Measurements from ENCODE around the gene SLC2A4. TPM values are rescaled to one million over a fixed set of nuclear protein-coding genes. Genes with fewer than 3 reads are reported as not detected.

SLC2A4 gene
- total RNA-seq, 1 donor from 2014 or later: 0.34 TPM

DNA sequence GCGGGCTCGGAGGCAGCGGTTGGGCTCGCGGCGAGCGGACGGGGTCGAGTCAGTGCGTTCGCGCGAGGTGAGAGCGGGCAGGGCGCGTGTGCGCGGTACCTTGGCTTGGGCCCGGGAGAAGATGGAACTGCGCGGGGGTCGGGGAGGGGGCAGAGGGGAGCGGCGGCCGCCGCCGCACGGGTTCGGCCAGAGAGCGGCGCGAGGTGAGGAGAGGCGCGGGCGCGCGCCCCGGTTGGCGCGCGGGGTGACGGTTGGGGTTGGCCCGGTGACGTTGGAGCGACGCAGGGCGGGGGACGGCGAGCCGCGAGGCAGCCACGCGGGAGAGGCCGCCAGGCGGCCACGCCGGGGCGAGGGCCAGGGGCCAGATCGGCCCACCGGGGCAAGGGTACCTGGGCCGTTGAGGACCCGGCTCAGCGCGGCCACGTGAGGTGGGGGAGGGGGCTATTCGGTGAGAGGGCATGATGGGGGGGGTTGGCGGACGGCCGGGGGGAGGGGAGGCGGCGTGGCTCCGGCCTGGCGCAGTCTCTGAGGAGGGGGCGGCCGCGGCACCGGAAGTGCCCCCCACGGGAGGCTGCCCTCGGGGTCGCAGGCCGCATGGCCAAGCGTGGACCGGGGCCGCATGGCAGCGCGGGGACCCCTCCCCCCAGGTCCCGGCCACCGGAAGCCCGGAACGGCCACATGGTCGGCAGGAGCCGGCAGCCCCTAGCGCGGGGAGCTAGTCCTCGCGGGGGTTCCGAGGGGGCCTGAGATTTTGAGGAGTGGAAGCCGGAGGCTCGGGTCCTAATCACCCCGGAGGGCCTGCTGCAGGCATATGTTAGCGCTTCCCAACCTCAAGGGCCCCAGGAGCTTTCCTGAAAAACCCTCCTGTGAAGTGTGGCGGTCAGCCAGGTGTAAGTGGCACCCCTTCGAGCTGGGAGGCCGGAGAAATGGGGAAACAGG lies 26.4 kb downstream of the SLC2A4 start:
- DNase-seq: peak; percentile 54

DNA sequence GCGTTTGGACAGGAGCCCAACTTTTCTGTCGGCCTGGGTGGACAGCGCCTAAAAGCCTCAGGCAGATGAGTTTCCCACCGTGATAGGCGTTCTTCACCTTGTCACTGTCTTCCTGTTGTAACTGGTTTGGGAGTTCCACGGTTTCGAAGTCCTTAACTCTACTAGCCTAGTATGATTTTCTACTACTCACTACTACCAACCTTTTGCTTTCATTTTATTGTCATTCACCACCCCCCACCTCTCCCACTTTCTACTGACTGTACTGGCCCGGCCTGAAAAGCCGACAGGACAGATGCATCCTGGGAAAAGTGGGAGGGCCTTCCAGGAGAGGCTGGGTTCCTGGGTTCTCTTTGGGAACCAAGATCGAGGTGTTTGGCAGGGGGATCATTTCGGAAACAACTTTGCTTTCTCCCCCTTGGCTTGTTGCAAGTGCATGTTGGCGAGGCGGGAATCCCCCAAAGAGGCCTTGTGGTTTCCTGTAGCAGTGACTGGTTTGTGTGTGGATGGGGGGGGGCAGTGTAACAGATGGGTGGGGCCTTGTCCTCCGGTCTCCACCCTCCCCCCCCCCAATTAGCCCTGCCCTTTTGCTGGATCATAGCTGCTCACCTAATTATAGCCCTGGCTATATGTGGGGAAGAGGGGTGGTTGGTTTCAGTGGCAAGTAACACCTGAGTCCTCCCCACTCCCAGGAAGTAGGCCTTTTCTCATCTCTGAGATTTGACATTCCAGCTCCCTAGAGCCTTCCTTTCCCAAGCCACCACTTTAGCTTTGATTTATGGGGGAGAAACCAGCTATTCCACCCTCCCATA lies 27.3 kb downstream of the SLC2A4 start:
- DNase-seq: peak; percentile 83

DNA sequence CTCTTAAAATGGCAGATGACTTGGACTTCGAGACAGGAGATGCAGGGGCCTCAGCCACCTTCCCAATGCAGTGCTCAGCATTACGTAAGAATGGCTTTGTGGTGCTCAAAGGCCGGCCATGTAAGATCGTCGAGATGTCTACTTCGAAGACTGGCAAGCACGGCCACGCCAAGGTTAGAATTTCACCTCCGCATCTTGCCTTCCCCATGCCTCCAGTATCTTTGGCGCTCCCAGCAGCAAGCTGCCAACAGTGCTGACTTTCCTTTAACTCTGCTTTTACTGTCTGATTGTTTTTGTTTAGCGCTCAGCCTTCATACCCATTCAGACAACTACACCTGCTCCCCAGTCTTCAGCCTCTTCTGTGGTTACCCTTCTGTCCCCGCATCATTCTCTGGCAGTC lies 28.1 kb downstream of the SLC2A4 start:
- DNase-seq: no peak

DNA sequence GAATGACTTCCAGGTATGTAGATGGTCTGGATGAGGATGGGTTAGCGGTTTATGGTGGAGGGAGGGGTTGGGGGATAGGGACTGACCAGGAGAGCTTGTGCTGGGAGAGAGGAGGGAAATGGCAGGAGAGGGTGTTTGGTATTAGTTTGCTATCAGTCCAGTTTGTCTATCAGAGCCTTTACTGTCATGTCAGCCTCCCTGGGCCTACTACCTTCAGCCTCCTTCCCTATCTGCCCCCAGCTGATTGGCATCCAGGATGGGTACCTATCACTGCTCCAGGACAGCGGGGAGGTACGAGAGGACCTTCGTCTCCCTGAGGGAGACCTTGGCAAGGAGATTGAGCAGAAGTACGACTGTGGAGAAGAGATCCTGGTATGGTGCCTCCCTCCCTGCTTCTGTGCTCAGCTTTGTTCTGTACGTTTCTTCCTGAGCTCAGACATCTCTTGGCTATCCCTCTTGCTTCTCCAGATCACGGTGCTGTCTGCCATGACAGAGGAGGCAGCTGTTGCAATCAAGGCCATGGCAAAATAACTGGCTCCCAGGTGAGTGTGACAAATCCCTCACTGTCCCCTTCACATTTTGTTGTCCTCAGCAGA lies 29.7 kb downstream of the SLC2A4 start:
- no peak for DNase-seq

DNA sequence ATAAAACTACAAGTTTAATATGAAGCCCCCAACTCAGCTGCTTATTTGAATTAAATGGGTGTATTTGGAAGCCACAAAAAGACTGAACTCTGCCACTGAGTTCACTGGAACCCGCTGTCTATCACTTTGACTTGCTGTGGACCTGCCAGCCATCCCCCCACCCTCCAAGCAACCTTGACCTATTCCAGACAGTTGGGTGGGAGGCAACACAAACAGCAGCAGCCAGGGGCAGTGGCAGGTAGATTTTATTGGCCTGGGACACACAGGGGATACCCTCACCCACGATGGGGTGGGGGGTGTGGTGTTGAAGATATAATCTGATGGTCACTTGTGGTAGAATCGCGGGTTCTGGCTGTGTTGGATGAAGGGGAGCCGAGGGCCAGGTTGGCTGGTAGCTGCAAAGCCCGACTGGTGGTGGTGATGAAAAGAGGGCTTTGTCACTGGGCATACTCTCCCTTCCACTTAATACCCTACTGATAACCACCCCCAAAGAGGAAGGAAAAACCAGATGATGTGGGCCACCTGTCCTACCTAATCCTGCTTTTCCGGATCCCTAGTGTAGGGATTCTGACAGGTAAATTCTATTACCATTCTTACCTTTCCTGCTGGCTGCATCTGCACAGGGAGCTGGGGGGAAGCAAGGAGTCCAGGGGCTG lies 31.0 kb downstream of the SLC2A4 start:
- no peak for DNase-seq

DNA sequence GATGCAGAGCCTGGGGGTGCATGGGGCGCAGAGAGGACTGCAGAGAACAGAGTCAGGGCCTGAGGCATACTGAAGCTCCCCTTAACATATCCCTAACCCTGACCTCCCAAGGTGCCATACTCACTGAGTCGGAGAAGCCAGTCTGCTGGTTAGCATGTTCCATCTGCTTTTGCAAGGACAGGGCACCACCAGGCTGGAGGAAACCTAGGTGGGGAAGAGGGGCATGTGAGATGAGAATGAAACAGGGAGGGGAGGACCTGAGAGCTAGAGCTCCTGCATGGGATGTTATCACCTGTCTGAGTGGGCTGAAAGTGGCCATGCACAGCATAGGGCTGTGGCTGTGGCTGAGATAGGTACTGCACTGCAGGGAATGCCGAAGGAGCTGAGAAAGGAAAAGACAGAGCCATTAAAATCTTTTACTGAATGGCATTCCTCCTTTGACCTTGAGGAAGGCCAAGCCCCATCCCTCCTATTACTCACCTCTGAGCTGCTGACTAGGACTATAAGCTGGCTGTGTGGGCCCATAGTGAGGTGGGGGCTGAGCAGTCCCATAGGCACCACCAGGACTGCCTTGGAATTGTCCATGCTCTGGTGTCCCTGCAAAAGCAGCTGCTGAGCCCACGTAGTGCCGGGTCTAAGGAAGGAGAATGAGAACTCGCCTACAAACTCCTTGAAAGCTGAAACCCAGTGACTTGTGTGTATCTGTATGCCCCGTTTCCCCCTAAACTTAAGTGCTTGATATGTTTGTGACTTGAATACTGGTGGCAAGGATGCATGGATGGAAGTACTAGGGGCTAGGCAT lies 31.8 kb downstream of the SLC2A4 start:
- DNase-seq: no peak

DNA sequence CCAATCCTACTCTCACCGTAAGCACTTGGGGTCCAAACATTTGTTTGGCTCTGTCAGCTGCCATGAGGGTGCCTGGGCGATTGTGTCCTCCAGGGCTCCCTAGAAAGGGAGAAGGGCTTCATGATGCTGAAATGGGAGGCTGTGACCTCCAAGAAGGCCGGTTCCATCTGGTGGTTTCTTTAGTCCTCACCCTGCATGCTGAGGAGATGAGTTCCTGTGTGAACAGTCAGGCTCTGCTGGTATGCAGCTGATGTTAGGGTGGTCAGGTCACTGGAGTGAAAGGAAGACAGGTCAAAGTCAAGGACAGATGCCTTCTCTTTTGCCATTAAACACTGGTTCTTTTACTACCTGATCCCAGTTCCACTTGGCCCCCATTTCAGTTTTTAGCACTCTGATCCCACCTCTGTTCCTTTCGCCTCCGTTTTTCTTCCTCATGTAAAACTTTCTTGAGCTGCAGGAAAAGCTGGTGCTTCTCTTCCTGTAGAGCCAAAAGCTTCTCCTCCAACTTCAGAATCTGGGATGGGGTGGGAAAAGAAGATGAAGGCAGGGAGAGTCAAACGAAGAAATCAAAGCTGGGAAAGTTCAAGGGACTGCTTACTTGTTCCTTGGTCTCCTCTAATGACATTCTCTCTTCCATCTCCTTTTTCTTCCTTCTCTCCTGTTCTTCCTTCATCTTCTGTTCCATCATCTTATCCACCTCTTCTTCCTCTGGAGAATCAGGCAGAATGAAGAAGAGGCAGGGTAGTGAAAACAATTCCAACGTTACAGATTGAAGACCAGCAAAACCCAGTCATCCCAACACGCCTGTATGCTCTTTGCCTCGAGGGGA lies 32.6 kb downstream of the SLC2A4 start:
- DNase-seq: no peak

DNA sequence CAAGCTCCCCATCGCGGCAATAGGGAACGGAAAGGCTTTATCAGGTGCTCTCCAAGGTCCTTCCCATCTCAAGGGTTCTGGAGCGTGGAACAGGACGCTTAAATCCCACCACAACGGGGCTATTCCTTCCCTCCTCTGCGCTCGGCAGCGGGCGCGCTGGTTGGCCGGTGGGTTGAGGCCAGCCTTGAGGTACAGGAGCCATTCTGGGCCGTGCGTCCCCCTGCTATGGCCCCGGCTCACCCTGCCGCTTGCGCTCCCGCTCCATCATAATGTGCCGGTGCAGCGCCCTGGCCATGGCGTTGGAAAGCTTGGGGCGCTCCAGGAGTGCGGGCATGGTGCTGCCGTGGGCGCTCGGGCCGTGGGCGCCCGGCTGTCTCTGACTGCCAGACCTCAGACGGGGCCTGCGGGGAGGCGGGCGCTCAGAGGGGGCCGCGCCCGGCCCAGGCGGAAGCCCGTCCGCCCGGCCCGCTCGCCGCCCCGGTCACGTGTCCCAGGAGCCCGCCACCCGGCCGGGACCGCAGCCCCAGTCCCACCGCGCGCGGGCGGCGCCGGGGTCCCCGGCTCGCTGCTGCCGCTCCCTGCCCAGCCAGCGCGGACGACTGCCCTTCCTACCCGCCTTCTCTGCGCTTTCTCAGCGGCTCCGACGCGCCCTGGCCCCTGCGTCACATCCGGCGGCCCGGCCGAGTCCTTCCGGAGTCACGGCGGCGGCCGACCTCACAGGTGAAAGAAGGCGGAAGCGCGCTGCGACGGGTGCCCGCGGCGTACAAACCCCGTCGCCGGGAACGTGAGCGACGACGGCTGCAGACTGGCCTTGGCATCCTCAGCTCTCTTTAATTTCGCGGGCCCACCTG lies 33.4 kb downstream of the SLC2A4 start, which contains the start of gene GPS2:
GPS2 (minus strand) TSS at position 642 of the 851 bp plus-strand sequence; CDS start at position 334, 308 bp downstream.
- peak; percentile 91 for DNase-seq

DNA sequence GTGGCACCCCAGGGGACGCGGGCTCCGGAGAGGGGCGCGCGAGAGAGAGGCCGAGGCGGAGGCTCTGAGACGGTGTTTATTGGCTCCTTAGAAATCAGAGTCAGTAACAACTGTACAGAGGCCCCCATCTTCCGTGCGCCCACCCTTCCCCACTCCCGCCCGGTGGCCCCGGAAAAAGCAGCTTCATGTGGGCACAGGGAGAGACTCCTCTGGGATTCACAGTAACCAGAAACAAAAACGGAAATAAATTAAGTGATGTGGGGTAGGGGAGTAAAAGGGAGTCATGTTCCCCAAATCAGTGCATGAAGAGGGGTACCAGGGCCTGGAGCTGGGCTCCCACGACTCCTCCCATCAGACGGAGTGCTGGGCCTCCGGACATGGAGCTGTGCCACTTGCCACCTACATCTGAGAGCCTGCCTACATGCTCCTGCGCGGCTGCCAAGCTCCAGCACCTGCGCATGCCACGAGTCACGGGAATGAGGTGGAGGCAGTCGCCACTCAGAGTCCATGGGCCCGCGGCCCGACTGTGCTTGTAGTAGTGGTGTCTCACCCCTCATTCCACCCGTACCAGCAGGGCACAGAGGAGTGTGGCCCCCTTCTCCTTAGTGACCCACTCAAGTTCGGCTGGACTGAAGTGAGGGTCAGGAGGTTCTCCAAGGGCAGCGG lies 34.2 kb downstream of the SLC2A4 start:
- no peak for DNase-seq

DNA sequence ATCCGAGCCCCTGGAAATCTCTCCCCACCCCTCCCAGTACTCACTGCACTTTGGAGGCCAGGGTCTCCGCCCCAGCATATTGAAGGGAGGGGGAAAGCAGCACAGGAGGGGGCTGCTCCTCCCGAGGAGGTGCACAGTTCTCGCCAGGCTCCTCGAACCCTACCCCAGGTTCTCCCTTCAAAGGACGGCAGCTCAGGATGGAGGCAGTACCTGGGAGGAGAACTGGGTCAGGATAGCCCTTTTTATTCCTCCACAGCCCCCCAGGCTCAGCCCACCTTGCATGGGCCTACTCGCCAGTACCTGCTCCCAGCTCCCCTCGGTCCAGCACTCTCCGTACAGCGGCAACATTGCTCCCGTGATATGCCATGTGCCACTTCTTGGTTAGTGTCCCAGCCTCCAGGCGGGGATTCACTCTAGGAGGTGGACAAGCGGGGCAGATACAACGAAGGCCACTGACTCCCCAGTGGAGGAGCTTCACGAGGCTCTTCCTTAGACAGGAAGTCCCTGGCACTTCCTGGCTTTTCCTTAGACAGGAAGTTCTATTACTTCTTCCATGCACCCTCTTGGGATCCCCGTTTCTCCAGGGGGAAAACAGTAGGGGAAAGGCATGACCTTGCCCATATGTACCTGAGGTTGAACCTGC lies 35.8 kb downstream of the SLC2A4 start:
- DNase-seq: no peak

DNA sequence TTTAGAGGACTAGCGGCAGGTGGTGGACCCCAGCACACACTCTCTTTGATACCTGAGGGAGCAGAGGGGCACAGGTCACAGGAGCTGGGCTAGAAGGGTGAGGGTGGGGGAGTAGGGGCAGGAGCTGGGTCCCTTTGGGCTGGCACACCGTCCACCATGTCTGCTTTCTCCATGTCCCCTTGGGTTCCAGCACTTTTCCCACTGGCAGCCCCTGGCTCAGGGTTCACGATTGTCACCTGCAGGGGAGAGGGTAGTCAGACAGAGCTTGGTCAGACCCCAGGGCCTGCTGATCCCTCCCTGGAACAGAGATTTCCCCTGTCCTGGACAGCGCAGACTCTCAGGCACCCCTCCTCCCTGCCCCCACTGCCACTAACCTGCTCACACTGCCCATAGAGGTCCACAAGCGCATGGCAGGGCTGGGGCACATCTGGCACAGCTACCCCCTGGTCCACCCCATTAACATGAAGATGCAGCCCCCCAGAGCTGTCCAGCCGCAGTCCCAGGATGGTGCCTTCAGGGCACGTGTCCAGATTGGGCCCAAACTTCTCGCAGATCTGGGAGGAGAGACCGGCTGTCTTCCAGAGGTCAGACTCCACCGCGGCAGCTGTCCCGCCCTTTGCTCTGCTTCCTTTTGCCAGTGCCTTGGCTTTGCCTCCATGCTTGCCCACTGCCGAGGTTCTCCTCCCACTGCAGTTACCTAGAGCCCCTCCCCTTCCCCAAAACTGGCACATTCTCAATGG lies 36.8 kb downstream of the SLC2A4 start:
- no peak for DNase-seq

DNA sequence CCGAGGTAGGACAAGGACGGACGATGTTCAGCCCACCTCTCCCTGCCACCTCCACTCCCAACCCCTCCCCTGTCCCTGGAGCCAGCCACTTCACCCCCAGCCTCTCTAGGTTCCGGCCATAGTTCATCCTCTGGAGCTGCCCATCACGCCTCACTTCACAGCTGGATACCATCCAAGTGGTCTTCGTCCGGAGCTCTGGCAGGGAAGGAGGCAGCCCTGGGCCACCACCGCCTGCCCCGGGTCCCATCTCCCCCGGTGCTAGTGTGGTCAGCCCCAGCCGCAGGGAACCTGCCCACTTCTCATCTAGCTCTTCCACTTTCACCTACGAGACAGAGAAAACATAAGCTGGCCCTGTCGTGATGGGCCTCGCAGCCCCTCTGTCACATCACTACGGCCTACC lies 39.9 kb downstream of the SLC2A4 start:
- no peak for DNase-seq

DNA sequence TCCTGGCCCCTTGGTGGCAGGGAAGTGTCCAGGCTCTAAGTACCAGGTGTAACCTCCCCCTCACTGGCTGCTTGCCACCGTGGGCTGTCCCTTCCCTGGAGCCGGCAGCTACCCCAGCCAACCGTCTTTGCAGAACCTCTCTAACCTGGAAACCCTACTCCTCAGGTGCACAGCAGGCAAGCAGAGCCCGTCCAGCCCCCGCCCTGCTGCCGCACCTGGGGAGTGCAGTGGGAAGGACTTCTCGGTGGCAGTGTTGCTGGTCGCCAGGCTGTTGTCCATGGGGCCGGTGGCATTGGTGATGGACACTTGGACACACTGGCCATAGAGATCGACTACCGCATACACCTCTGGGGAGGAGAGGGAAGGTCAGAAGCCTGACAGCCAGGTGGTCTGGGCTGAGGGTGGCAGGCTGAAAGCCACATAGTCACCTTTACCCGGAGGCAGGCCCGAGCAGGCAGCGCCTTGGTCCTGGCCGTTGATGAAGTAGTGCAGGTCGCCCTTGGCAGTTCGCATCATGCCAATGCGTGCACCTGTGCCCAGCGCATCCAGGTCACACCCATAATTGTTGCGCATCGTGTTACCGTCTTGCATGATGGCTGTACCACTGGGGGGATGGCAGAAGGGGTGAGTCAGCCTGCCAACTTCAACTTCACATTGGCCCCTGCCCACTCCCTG lies 41.1 kb downstream of the SLC2A4 start:
- DNase-seq: no peak

DNA sequence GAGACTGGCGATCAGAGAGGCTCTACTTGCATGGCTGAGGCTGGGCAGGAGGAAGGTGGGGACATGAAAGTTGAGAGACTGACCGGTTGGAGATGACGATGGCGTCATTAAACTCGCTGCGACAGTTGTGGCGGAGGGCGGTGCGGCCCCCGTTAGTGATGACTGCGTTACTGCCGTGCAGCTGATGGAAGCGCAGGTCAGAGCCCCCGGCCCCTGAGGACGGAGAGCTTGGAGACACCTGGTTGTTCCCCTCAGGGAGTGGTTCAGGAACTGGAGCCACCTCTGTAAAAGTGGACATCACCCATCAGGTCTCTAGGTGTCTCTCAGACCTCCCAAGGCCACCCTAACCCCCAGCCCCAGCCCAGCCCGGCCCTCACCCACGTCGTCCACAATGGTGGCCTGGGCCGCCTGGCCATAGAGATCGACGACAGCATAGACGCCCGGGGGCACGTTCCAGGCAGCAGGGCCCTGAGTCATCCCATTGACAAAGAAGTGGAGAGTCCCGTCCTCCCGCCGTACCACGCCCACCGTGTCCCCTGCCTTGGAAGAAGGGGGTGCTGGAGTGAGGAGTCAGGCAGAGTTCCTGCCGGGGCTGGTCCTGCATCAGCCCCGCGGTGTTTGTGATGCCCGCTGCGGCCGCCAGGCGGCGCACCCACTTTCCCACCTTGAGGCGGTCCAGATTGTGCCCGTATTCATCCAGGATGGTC lies 42.4 kb downstream of the SLC2A4 start:
- peak; percentile 69 for DNase-seq

DNA sequence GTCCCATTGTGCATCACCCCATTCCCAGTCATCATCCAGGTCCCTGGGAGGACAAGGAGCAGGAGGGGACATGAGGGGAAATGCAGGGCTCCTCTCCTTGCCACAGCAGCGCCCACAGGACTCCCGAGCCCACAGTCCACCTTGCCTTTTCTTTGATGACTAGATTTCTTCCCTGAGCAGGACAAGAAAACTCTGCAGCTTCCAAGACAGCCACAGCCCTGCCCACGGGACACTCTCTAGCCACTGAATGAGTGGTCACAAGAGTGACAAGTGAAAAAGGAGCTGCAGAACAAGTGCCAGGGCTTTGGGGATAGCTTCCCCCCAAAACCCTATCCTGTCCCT lies 42.9 kb downstream of the SLC2A4 start:
- no peak for DNase-seq

DNA sequence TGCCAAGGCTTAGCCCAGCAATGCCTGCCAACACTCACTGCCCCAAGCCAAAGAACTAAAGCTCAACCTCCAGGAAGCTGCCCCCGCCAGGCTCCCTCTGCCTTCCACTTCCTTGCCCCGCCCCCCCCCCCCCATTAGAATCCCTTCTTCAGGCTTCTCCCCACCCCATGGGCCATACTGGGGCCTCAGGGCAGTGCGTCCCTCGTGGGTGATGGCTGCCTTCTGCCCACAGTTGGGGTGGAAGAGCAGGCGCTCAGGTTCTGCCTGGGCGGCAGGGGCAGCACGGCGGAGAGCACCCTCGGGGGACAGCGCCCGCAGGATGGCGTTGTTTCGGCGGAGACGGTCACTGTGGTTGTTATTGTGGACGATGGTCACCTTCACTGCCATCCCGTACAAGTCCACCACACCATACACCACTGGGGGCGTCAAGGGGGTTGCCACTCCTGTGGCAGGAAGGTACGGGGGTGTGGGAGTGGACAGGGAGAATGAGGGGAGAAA lies 43.6 kb downstream of the SLC2A4 start:
- DNase-seq: no peak

DNA sequence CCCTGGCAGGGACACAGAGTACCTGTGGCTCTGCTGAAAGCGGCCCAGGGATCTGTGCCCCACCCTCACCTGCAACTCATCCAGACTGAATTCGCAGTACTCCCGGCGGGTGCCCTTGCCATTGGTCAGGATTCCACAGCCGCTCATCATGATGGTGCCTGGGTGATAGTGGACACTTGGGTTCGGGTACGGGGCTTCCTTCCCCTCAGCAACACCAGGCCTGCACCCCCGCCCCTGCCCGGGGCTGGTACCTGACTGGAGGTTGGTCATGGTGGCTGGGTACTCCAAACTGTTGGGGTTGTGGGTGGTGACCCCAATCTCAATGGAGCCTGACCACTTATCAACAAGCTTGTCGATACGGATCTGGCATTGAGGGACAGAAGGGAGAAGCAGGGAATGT lies 44.7 kb downstream of the SLC2A4 start:
- DNase-seq: no peak

Data from dermis blood vessel endothelial cell (primary cell).